Right atrium auricular region (tissue), 2 donors: ENCODE results near the gene SATB2. TPM values are rescaled to one million over a fixed set of nuclear protein-coding genes. Genes with fewer than 3 reads are reported as not detected.

Experiments used
- DNase-seq: peaks from one replicate; pipeline ENCODE4 v3.0.0-alpha.2; 2019; ENCODE audit warnings: low spot score
- H3K27ac ChIP-seq, 2 donors: fragments of 200-600 bp; sonication (generic); 1 replicate in 1 of 2; 2 replicates in 1 of 2; pipeline ENCODE4 v1.5.1; 2016 to 2019
- H3K27me3 ChIP-seq, 2 donors: fragments of 200-600 bp; sonication (generic); one replicate each; pipeline versions ENCODE4 v1.5.1 to v1.6.0; 2017 to 2019
- H3K36me3 ChIP-seq: fragments of 200-600 bp; sonication (generic); one replicate; pipeline ENCODE4 v1.5.1; 2016
- H3K4me1 ChIP-seq, 2 donors: fragments of 200-600 bp; sonication (generic); one replicate each; pipeline versions ENCODE4 v1.5.1 to v1.6.0; 2017 to 2019
- H3K4me3 ChIP-seq, 2 donors: fragments of 200-600 bp; sonication (generic); 1 replicate in 1 of 2; 2 replicates in 1 of 2; pipeline ENCODE4 v1.5.1; 2017 to 2019; ENCODE audit warnings: mild to moderate bottlenecking in 1 of 2, moderate library complexity in 1 of 2
- H3K9me3 ChIP-seq, 2 donors: fragments of 200-600 bp; sonication (generic); one replicate each; pipeline ENCODE4 v1.5.1; 2019
- total RNA-seq, 2 donors: library from RNA; depleted of rRNA; stranded (reverse); fragments of >200 nt; gene quantifications; one replicate each; pipeline ENCODE4 v1.1.0, GENCODE V29; 2016
- TF ChIP-seq, protein P1 (sequence below), 2 donors: fragments of 200-600 bp; sonication (generic); IDR thresholded peaks; one replicate each; pipeline ENCODE4 v1.5.1; 2019; ENCODE audit warnings: antibody characterized with exemption in 2 of 2

SATB2 gene
- total RNA-seq, 2 donors from 2014 or later, result 1.0 to 1.2 TPM

DNA sequence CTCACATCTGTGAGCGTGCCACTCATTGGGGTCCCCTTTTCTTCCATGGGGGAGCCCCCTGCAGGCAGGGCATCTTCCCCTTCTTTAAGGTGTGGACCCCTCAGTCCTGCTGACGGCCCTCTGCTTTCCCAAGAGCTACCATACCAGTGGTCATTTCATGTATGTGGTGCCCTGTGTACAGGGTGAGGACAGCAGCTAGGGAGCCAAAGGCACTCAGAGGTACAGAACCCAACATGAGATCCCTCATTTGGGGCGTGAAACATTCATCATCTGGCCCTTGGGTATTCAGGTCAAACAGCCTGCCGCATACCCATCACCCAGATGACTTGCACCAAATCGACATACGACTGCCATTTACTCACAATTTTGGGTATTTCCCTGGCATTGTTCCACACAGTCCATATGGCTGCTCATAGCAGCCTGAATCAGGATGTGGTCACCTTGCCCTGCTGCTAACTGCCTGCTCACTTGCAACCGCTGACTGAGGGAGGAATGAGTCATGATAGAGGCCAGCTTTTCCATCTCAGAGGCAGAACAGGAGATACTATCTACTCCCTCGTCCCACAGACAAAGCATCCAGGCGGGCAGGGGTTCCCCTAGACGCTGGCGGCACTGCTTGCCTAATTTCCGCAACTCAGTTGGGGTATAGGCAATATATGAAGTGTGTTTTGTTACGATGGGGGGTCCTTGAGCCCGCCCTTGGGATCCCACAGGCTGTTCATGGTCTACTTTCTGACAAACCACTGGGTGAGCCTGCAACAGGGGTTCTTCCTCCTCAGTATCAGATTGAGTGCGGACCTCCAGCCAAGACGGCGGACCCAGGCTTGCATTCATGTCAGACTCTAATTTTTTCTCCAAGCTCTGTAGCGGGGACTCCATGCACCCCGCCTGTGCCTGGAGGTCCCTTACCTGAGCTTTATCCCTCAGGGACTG, 228.6 kb downstream of the SATB2 start:
- Histone ChIP-seq H3K36me3 (no peaks in the 10 kb centered on the region), H3K4me3 (no peak overlapping the region), H3K27ac (no peak overlapping the region), H3K27me3 (no peaks in the 10 kb centered on the region), H3K4me1 (no peaks in the 10 kb centered on the region), H3K9me3 (peaks cover 0 to 3% of the 10 kb centered on the region in 2 donors)
- no peak for DNase-seq
- TF ChIP-seq, protein P1, sequence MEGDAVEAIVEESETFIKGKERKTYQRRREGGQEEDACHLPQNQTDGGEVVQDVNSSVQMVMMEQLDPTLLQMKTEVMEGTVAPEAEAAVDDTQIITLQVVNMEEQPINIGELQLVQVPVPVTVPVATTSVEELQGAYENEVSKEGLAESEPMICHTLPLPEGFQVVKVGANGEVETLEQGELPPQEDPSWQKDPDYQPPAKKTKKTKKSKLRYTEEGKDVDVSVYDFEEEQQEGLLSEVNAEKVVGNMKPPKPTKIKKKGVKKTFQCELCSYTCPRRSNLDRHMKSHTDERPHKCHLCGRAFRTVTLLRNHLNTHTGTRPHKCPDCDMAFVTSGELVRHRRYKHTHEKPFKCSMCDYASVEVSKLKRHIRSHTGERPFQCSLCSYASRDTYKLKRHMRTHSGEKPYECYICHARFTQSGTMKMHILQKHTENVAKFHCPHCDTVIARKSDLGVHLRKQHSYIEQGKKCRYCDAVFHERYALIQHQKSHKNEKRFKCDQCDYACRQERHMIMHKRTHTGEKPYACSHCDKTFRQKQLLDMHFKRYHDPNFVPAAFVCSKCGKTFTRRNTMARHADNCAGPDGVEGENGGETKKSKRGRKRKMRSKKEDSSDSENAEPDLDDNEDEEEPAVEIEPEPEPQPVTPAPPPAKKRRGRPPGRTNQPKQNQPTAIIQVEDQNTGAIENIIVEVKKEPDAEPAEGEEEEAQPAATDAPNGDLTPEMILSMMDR (IDR thresholded peaks at IDR 0.05), result no peak

DNA sequence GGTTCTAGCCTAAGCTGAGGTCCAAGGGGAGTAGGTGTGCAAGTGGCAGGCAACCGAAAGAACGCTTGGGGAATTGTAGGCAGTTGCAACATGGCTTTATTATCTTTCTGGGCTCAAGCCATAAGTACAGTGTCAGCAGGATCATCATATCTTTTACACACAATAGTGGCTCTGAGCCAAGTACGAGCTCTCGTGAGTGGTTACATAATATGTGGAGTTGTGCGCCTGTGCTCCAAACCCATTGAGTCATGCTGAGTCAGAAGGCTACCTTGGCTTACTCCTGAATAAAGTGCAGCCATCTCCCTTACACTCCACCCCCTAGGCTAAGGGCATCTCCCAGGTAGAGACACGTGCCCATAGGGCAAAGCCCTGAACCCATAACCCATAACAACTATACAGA, 233.9 kb downstream of the SATB2 start:
- DNase-seq, result no peak
- Histone ChIP-seq H3K27me3 (no peaks in the 10 kb centered on the region), H3K4me1 (no peaks in the 10 kb centered on the region), H3K36me3 (no peaks in the 10 kb centered on the region), H3K27ac (no peak overlapping the region), H3K9me3 (no peaks in the 10 kb centered on the region), H3K4me3 (no peak overlapping the region)
- TF ChIP-seq, protein P1 (IDR thresholded peaks at IDR 0.05), result no peak

DNA sequence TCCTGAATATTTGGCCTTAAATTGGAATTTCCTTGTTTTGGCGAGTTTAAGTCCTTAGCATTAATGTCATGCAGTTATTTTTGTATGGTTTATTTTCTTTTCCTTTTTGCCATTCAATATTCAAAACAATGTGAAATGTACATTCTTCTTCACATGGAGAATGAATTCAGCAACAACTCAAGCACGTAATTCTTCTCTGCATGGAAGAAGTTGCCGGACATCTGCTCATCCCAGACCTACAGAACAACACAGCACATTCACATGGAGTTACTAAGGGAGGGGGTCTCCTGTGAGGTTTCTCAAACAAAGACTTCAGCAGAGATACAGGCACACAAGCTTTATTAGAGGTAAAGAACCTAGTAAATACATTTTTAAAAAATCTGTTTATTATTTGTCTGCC, 236.8 kb downstream of the SATB2 start:
- DNase-seq, result no peak
- Histone ChIP-seq H3K27ac (no peak overlapping the region), H3K4me1 (no peaks in the 10 kb centered on the region), H3K36me3 (no peaks in the 10 kb centered on the region), H3K4me3 (no peak overlapping the region), H3K27me3 (no peaks in the 10 kb centered on the region), H3K9me3 (no peaks in the 10 kb centered on the region)
- TF ChIP-seq, protein P1 (IDR thresholded peaks at IDR 0.05), result no peak

DNA sequence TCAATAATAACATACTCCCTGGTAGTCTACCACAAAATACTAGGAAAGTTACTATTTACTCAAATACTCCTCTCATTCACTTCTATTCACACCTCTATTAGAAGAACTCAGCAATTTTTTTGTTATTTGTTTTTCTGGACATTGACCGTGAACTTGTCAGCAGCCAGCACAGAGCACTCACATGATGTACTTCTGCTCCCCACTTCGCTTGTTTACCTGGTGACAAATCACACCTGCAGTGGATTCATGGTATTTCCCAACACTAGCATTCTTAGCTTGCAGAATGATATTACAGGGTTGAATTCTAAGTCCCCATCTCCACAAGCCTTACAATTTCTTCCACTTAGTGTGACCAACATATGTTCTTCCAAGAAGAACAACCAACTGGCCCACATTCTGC, 238.2 kb downstream of the SATB2 start:
- TF ChIP-seq, protein P1 (IDR thresholded peaks at IDR 0.05), result no peak
- Histone ChIP-seq H3K27me3 (no peaks in the 10 kb centered on the region), H3K36me3 (no peaks in the 10 kb centered on the region), H3K4me3 (no peak overlapping the region), H3K4me1 (no peaks in the 10 kb centered on the region), H3K27ac (no peak overlapping the region), H3K9me3 (no peaks in the 10 kb centered on the region)
- no peak for DNase-seq
